Left forelimb (tissue), 1 donor: ENCODE data around the gene KCNQ2.
"Not testable (repeated sequence)": the region's sequence is repeated elsewhere in the genome, so short reads cannot be mapped to it uniquely, and the experiment has no call there.

Experiments
- DNase-seq: peaks from one replicate; pipeline ENCODE4 v3.0.0-alpha.2; 2018; ENCODE audit warnings: low spot score

KCNQ2 gene

DNA sequence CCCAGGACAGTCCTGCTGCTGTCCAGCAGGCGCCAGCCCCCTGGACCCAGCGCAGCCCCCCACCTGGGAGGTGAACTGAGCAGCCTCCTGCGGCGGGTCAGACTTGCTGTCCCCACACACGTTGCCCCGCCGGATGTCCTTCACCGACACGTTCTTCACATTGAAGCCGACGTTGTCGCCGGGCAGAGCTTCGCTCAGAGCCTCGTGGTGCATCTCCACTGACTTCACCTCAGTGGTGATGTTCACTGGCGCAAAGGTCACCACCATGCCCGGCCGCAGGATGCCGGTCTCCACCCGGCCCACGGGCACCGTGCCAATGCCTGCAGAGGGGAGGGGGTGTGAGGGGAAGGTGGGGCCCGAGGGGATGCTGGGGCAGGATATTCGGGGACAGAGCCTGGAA, 18.0 kb upstream of the KCNQ2 start:
- DNase-seq = no peak

DNA sequence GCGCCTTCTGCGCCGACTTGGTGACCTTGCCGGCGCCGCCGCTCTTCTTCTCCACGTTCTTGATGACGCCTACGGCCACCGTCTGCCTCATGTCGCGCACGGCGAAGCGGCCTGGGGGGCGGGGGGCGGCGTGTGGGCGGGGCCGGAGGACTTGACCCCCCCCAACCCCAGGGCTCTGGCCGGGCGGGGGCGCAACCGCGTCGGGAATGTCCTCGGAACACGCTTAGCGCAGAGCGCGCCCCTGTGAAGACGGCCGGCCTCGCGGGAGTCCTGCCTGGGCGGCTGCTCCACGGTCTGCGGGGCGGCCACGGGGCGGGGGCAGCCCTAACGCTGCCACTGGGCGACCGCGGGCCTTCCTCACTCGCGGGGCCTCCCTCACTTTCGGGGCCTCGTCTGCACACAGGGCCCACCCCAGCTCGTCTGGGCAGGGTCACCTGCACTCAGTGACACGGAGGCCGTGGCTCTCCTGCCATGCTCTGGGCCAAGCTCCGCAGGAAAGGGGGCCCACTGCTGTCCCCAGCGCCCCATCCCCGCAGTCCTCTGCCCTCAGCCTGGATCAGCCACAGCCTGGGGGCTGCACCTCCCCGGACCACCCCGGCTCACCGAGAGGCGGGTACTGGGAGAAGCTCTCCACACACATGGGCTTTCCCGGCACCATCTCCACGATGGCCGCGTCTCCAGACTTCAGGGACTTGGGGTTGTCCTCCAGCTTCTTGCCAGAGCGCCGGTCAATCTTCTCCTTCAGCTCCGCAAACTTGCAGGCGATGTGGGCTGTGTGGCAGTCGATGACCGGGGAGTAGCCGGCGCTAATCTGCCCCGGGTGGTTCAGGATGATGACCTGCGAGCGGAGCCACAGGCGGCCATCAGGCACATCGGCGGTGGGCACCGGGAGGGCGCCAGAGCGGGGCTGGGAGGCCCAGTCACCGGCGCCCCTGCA, 16.1 kb upstream of the KCNQ2 start:
- no peak for DNase-seq

DNA sequence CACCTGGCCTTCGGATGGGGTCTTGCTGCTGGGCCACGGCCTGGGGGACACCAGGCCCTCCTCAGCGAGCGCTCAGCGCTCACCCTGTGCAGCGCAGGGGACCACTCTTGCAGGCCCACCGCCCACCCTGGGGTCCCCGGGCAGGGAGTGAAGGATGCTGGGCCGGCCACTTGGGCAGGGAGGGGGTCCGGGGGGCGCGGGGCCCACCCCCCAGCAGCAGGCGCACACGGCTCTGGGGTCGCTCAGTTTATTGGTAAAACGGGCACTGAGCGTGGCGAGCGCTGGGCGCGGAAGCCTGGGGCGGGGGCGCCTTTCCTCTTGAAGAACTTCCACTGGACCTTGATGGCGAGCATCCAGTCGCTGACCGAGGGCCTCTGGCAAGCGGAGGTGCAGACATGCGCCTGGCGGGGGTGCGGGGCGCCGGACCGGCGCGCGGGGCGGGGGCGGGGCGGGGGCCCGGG, 15.4 kb upstream of the KCNQ2 start:
- DNase-seq = no peak

DNA sequence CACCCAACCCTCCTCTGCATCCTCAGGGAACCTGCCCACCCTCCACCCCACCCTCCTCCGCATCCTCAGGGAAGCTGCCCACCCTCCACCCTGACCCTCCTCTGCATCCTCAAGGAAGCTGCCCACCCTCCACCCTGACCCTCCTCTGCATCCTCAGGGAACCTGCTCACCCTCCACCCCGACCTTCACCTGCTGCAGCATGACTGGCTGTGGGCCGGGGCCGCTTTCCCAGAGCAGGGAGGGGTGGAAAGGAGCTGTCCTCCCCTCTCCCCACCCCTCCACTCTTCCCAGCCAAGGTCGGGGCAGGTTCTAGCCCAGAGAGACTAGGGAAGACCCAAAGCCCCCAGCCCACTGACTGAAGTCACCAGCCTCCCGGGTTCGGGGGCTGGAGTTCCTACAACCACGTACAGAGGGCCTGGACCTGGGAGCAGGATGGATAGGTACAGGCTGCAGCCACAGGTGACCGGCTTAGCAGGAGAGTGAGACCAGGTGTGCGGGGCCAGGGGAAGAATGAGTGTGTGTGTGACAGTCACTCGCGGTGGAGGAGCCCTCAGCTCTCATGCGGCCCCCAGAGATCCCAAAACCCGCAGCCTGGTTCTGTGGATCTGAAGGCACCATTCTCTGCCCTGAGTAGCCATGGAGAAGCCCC, 14.8 kb upstream of the KCNQ2 start:
- no peak for DNase-seq

DNA sequence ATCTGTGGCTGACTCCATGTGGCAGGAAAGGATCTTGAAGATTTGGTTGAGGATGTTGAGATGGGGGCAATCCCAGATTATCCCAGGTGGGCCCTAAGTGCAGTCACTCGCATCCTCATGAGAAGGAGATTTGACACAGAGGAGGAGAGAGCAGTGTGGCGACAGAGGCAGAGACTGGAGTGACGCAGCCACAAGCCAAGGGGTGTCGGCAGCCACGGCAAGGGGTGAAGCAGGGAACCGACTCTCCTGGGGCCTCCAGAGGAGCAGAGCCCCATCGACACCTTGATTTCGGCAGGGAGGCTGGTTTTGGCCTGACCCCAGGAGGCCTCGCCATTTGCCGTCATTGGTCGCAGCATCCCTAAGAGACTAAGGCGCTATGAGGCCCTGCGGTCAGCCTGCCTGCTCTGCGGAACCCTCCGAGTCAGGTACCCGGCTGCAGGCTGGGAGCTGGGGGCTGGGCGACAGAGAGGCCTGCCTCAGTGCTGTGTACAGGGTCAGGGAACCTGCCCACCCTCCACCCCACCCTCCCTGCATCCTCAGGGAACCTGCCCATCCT, 13.9 kb upstream of the KCNQ2 start:
- DNase-seq = no peak

DNA sequence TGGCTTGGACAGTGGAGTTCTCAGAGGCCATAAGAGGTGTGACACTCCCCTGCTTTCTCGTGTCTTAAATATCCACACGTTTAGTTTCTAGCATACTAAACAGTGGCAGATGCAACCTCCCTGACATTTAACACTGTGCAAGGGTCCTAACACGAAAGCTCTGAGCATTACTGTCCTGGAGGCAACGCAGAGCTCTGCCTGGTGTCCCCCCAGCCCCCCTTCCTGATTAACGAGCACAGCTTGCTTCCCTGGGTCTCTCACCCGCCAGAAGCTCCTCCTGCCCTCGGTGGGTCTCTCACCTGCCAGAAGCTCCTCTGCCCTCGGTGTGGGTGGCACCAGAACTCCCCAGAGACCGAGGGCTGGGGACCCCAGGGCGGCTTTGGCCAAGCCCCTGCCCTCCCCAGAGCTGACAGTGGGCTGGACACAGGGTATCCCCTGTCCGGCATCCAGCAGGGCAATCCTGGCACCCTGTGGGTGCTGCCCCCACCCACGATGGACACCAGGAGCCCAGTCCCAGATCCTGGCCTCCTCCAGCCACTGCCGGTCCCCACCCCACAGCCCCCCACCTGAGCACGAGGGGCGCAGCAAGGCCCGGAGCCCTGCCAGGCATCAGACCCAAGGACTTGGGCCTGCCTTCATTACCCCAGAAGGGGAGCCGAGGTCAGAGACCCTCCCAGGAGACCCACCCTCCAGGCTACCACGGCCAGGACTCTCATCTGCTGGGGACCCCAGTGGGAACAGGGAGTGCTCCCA, 12.4 kb upstream of the KCNQ2 start:
- no peak for DNase-seq

DNA sequence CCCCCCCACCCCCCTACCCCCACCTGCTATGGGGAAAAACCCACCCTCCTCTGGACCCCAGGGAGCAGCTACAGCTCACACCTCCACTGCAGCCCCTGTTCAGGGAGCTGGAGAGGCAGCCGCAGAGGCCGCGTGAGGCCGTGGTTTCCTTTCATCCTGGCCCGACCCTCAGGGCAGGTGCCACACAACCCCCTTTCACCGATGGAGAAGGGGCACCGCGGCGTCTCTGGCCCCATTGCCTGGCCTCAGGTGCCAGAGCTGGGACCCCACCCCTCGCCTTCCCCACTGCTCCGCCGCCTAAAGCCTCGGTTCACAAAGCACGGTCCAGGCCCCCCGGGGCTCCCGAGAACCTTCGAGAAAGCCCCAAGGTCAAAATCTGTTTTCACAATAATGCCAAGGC, 11.8 kb upstream of the KCNQ2 start:
- DNase-seq = no peak

DNA sequence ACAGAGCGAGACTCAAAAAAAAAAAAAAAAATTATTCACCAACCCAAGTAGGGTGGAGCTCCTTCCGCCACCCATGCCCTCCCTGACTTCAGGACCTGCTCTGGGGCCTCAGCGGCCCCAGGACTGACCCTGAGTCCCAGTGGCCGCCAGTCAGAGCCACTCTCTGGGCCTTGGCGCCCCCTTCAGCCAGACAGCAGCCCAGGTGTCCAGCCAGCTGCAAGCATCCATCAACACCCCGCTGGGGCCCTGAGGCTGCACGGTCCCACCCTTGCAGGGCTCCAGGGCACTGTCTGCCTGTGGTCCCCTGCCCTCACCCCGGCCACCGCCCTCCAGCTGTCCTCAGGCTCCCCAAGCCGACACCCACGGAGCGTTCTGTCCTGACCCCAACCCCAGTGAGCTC, 11.4 kb upstream of the KCNQ2 start:
- no peak for DNase-seq

DNA sequence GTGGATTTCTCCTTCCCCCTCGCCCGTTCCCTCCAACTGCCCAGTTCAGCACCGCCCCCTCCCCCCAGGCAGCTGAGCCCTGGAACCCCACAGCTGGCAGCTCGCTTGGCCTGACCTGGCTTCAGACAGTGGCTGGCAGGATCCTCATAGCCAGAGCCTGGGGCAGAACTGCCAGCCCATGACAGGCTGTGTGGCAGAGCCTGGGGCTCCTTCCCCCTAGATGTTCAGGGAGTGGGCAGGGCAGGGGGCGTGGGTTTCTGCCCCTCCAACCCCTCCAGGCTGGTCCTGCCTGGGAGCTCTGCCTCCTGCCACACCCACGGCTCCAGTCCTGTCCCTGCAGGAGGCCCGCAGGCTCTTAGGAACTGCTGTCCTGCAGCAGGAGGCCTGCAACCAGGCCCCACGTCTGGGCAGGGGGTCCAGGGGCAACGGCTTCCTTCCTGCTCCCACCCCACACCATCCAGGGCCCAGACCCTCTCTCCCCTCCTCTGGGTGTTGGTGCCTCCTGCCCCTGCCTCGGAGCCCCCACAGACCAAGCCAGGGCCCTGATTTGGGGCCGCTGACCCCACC, 9.6 kb upstream of the KCNQ2 start:
- DNase-seq = no peak

DNA sequence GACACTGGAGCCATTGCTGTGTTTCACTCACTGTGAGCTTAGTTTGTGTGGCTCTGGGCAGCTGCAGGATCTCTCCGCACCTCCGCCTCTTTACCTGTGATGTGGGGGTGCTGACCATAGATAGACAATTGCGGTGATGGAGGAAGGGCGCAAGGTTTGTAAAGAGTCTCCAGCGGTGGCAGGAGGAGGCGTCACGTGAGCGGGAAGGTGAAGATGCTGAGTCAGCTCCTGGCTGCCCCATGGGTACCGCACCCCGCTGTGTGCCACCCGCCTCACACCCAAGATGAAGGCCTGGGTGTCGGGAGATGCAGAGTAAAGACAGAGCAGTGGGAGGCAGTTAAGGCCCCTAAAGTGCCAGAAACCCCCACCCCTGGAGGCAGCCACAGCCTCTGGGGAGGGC, 9.0 kb upstream of the KCNQ2 start:
- no peak for DNase-seq

DNA sequence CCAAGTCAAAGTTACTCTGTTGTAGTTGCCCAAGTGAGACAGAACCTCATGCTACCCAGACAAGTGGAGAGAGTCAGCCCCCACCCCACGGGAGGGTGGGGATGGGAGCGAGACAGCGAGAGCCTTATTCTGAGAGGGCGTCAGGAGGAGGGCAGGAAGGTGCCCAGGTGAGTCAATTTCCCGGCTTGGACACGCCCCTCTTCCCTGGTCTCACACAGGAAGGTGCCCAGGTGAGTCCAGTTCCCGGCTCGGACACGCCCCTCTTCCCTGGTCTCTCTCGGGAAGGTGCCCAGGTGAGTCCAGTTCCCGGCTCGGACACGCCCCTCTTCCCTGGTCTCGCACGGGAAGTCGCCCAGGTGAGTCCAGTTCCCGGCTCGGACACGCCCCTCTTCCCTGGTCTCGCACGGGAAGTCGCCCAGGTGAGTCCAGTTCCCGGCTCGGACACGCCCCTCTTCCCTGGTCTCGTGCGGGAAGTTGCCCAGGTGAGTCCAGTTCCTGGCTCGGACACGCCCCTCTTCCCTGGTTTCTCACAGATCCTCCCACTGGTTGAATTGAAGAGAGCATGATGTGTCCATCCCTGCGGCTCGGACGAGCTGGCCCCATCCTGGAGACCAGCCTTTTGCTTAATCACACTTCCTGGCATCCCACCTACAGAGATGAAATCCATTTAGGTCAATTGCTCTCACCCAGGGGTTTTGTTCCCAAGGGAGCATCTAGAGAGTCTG, 7.4 kb upstream of the KCNQ2 start:
- DNase-seq = not testable (repeated sequence)

DNA sequence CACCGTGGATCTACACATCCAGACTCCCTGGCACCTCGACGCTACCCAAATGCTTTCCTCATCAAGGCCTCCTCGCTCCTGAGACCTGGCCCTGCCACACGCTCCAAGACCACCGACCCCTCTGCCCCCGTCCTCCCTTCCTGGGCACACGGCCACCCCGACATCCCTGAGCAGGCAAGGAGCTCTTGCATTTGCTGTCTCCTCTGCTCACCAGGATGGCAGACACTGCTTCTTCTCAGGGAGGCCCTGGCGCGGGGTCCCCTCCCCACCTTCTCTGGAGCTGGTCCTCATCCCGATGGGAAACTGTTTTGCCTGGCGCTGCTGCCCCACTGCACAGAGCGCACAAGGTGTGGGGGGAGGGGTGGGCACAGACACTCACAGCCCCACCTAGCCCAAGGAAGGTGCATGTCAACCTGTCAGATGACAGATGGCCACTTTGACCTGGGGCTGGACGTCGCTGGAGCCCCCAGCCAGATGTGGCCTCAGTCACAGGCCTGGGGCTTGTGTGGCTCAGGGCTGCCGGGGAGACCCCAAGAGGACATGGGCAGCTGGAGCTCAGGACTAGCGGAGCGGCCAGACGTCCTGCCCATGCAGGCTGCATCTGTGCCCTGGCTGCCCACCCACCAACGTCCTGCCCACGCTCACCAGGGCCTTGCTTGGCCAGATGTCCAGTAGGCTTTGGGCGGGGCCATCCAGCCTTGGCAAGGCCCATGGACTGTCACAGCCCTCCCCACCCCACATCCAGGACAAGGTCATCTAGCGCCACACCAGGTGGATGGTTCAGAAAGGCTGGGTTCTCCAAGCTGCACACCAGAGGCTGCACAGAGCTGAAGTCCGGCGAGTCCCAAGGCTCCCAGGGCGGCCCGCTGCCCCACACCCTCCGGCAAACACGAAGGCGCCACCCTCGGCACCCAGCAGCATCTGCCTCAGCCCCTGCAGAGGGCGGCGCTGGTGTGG, 6.2 kb upstream of the KCNQ2 start:
- DNase-seq = no peak

DNA sequence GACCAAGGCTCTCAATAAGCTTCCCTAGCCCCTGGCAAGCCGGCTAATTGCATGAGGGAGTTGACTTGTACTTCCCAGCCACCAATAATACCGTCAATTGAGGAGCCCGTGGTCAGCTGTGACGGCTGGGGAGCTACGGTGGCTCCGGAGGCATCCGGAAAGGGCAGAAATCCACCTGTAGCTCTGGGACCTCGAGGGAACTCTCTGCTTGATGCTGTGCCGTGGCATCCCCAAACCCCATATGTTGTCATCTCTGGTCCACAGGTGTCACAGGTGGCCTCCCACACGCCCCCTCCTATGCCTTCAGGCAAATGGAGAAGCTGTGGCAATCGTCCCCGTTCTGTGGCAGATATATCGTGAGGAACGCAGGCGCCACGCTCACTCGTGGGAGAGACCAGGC, 5.5 kb upstream of the KCNQ2 start:
- no peak for DNase-seq

DNA sequence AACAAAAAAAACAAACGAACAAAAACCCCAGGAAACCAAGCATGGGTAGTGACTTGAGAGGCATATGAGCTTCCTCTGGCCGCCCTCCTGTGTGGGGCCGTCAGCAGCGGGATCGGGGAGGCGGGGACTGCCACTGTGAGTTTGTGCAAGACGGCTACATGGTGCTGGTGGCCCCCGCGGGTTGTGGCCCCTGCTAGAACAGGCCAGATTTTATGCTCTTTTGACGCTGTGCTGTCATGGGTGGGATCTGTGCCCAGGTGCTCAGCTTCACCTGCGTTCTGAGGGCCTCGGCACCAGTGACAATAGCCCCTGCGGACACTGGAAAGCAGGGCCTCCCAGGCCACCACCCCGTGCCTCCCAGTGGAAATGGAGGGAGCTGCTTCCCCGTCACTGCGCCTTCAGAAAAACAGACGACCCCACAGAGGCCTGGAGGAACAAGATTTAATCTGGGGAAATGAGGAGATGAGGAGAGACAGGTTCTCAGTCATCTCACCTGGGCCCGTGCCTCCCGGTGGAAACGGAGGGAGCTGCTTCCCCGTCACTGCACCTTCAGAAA, 4.7 kb upstream of the KCNQ2 start:
- no peak for DNase-seq

DNA sequence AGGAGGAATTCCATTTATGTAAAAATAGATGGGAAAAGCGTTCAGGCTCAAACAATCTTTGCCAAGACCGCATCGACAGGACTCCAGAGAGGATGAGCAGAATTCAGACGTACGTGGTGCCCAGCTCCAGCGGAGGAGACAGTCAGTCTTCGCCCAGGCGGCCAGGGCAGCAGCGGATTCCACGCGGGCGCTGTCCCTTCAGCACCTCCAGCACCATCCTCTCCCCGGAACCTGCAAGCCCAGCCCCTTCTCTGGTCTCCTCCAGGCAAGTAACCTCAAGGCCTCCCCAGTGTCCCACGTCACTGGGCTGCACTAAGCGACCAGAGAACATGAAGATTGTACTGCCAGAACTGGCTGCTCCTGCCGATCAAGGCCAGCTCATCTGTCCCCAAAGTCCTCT, 2.8 kb upstream of the KCNQ2 start:
- DNase-seq = no peak

DNA sequence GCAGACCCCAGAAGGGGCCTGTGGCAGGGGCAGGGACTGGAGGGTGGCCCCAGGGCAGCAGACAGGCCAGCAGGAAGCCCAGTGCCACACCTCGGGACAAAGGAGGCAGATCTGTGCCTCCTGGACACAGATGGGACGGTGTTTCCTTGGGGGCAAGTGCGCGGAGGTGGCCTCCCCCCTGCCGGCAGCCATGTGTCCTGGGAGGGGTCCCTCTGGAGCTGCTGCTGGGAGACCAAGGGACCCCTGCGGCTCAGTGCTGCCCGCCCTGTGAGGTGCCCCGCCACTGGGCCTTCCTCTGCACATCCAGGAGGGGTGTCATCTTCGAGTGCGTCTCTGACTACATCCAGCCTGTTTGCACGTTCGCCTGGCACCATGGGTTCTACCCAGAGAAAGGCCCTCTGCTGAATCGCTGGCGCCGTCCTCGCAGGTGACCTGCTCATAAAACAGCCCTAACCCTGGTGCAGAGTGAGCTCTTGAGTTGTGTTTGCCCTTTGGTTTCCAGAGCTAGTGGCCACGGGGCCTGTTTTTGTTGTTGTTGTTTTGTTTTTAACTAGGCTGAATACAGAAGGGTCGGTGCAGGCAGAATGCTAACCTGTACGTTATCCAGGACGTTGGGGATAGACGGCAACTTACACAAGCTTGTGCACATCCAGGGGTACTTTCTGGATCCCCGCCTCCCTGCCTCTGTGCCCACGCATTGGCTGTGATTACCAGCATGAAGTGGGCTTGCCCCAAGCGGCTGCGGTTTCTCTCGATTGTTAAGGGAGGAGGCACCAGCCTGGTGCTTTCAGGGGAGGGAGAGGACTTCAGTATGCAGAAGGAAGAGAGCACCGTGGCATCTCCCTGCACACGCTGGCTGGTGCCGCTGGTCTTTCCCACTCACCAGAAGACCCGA, 1.3 kb upstream of the KCNQ2 start:
- DNase-seq = no peak

DNA sequence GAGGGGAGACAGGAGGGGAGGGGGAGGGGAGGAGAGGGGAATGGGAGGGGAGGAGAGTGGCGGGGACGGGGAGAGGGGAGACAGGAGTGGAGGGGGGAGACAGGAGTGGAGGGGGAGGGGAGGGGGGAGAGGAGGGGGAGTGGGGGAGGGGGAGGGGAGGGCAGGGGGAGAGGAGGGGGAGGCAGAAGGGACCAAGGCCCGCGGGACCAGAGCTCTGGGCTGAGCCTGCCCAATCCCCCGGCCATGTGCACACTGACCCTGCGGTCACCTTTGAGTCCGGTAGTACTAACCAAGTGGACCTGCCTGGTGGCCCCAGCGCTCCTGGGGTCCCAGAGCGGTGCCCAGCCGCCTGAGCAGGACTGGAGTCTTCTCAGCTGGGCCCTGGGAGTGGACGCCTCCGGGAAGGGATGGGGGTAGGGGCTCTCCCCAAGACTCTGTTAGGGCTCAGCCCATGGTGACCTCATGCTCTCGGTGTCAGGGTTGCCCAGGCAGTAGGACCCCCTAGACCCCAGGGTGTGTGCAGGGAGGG, 471 bp upstream of the KCNQ2 start:
- DNase-seq = no peak

DNA sequence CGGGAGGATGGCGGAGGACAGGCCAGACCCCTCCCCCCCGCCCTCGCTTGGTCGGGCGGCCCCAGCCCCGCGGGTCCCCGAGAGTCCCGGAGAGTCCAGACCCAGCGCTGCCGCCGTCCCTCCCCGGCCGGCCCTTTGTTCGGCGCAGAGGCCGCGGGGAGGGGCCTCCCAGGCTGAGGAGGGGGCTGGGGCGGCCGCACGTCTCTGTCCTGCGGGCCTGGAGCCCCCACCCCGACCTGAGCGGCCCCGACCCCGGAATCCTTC, 806 bp downstream of the KCNQ2 start:
- DNase-seq = no peak
